HG02870 (cell line): ENCODE measurements around the gene TMEM132C.
"Not testable (repeated sequence)": the region's sequence is repeated elsewhere in the genome, so short reads cannot be mapped to it uniquely, and the experiment has no call there.

Experiments used
- ATAC-seq: cut with Tn5 transposase; IDR thresholded peaks from one replicate; pipeline ENCODE4 v1.9.1; 2021; ENCODE audit warnings: mild to moderate bottlenecking, moderate library complexity; ENCODE audit not compliant: unreplicated experiment

Gene TMEM132C

GRCh38 chr12:128603573-128604115 is 336.7 kb downstream of the TMEM132C start:
- no peak for ATAC-seq

- not testable (repeated sequence) for ATAC-seq
Measured at GRCh38 chr12:128604219-128604618, 337.2 kb downstream of the TMEM132C start.

- no peak for ATAC-seq
Measured at GRCh38 chr12:128606051-128606450, 339.1 kb downstream of the TMEM132C start.

GRCh38 chr12:128606538-128606937 is 339.6 kb downstream of the TMEM132C start:
- no peak for ATAC-seq

- no peak for ATAC-seq
Measured at GRCh38 chr12:128606970-128607369, 340.0 kb downstream of the TMEM132C start.

- ATAC-seq = no peak
Measured at GRCh38 chr12:128607641-128608040, 340.7 kb downstream of the TMEM132C start.

- ATAC-seq = no peak
Measured at GRCh38 chr12:128609861-128610260, 342.9 kb downstream of the TMEM132C start.

- ATAC-seq = no peak
Measured at GRCh38 chr12:128611736-128612135, 344.8 kb downstream of the TMEM132C start.

- no peak for ATAC-seq
Measured at GRCh38 chr12:128612150-128612850, 345.3 kb downstream of the TMEM132C start.

GRCh38 chr12:128613837-128614590 is 347.0 kb downstream of the TMEM132C start:
- no peak for ATAC-seq

GRCh38 chr12:128617304-128617833 is 350.4 kb downstream of the TMEM132C start:
- no peak for ATAC-seq

GRCh38 chr12:128619263-128619662 is 352.3 kb downstream of the TMEM132C start:
- no peak for ATAC-seq

- ATAC-seq = no peak
Measured at GRCh38 chr12:128621304-128621703, 354.3 kb downstream of the TMEM132C start.

GRCh38 chr12:128623748-128624147 is 356.8 kb downstream of the TMEM132C start:
- ATAC-seq = no peak

GRCh38 chr12:128626808-128627320 is 359.9 kb downstream of the TMEM132C start:
- ATAC-seq = no peak

- ATAC-seq = no peak
Measured at GRCh38 chr12:128627659-128628058, 360.7 kb downstream of the TMEM132C start.

GRCh38 chr12:128629979-128630378 is 363.0 kb downstream of the TMEM132C start:
- ATAC-seq = no peak

- no peak for ATAC-seq
Measured at GRCh38 chr12:128637642-128638606, 371.0 kb downstream of the TMEM132C start.

GRCh38 chr12:128639089-128639488 is 372.1 kb downstream of the TMEM132C start:
- ATAC-seq = no peak

- ATAC-seq = no peak
Measured at GRCh38 chr12:128643155-128643554, 376.2 kb downstream of the TMEM132C start.
